CD4-positive, alpha-beta T cell treated with Interleukin-17A for 4 hours (primary cell): ENCODE data around the gene DAG1.

Source experiments
- DNase-seq: peaks from one replicate; pipeline ENCODE4 v3.0.0-alpha.2; 2020; ENCODE audit warnings: mixed read lengths

Gene DAG1

GRCh38 chr3:49554633-49555265 is 84.7 kb downstream of the DAG1 start:
- DNase-seq = peak; percentile 67

- no peak for DNase-seq
Observed at GRCh38 chr3:49556500-49557275, 86.6 kb downstream of the DAG1 start.

GRCh38 chr3:49563040-49563578 is 93.0 kb downstream of the DAG1 start:
- DNase-seq = no peak

GRCh38 chr3:49563766-49564165 is 93.7 kb downstream of the DAG1 start:
- no peak for DNase-seq

GRCh38 chr3:49566312-49566711 is 96.2 kb downstream of the DAG1 start:
- DNase-seq = no peak

GRCh38 chr3:49567406-49567805 is 97.3 kb downstream of the DAG1 start:
- DNase-seq = no peak

GRCh38 chr3:49568965-49569364 is 98.9 kb downstream of the DAG1 start:
- DNase-seq = no peak

GRCh38 chr3:49570028-49570654 is 100.1 kb downstream of the DAG1 start:
- DNase-seq = no peak

- no peak for DNase-seq
Observed at GRCh38 chr3:49582177-49582576, 112.1 kb downstream of the DAG1 start.
